DMS79 (cell line): Measurements from ENCODE around the gene WNK3.
"Not testable (repeated sequence)": the region's sequence is repeated elsewhere in the genome, so short reads cannot be mapped to it uniquely, and the experiment has no call there.

Experiments
- DNase-seq: peaks from one replicate; lab custom pipeline; 2025; lab: John Stamatoyannopoulos, UW

WNK3 gene

GRCh38 chrX:54357414-54358377 is at the start of gene WNK3:
TSS of gene WNK3 (minus strand) at chrX:54358046.
- DNase-seq: peak; percentile 59

GRCh38 chrX:54407266-54407665 is 49.4 kb upstream of the WNK3 start:
- no peak for DNase-seq

DNA sequence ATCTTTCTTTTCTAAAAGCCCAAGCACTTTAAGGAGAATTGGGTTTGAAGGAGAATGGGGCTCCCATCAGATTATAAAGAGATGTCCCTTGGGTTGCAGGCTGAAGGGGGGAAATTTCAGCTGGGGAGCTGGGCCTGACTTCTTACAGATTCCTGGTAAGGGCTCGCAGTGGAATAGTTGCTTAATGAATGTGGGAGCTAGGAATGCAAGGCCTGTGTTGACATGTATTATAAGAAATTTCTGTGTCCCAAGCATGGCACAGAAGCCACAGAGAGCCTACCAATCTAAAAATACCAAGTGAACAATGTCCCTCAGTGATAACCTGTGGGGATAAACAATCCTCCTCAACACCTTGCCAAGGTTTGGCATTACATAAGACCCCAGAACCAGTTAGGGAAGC is 39.3 kb upstream of the WNK3 start:
- no peak for DNase-seq

DNA sequence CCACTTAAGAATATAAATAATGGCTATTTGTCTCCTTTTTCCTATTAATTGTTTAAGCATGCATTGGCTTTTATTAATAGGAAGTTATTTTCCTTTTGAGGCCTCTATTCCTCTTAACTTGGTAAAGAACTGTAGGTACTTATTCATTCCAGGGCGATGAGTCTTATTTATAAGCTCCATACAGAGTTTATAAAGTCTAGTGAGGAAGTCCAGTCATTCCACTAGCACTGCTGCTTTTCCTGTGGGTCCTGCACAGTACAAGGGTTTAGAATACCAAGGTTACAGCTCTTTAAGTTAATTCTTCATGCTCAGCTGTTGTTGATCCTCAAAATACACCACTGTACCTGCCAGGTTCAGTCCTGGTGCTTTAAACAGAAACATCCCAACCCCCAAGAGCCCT is 28.5 kb upstream of the WNK3 start:
- DNase-seq: no peak

GRCh38 chrX:54384661-54385060 is 26.8 kb upstream of the WNK3 start:
- not testable (repeated sequence) for DNase-seq

GRCh38 chrX:54359408-54359807 is 1.6 kb upstream of the WNK3 start:
- no peak for DNase-seq

DNA sequence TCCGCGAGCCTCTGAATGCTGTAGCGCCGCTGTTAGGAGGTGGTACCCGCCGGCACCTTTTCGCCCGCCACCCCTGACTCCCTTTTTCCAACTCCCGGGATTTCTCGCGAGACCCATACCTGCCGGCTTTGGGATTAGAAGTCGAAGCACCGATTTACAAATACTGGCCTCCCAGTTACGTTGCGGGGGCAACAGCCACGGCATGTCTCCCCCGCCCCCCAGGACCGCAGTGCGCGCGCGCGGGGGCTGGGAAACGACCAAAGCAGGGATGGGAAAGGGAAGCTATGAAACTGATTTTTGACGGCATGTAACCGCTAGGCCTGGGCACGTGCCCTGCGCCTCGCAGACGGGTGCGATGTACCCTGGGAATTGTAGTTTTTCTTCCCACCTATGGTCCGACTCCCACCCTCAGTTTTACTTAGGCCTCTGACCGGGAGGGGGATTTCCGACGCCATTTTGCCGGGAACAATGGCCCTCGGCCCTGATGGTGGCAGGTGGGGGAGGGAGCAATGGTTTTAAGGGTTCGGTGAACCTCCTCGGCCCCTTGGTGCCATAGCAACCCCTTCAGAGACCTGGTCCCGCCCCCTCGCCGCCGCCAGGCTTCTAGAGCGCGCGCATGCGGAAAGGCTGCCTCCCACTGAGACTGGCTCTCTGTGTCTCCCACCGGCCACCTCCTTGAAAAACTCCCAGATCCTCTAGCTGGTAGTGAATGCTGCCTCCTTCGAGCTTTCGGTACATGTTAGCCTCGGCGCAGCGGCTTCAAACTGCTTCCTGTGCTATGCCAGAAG is 772 bp upstream of the WNK3 start:
- DNase-seq: peak; percentile 87

- DNase-seq: no peak
These were observed 5.2 kb downstream of the WNK3 start for GRCh38 chrX:54352677-54353076.

DNA sequence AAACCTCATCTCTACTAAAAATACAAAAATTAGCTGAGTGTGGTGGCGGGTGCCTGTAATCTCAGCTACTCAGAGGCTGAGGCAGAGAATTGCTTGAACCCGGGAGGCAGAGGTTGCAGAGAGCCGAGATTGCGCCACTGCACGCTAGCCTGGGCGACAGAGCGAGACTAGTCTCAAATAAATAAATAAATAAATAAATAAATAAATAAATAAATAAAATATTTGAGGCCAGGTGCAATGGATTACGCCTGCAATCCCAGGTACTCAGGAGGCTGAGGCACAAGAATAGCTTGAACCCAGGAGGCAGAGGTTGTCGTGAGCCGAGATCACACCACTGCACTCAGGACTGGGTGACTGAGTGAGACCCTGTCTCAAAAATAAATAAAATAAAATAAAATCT is 20.5 kb downstream of the WNK3 start:
- DNase-seq: not testable (repeated sequence)

GRCh38 chrX:54325077-54325476 is 32.8 kb downstream of the WNK3 start:
- DNase-seq: no peak

DNA sequence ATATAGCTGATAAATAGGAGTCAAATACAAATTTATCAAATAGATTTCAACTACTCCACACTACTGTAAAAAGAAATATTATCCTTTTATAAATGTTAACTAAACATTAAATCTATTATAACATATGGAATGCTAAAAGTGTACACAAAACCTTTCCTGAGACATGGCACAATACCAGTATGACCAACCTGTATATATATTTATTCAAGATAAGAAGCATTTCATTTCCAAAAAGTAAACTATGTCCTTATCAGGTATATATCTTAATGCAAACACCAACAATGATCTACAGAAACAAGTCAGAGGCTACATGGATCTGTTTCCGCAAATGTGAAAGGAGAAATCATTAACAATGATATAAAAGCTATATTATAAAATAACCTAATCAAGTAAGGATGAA is 37.8 kb downstream of the WNK3 start:
- DNase-seq: no peak

DNA sequence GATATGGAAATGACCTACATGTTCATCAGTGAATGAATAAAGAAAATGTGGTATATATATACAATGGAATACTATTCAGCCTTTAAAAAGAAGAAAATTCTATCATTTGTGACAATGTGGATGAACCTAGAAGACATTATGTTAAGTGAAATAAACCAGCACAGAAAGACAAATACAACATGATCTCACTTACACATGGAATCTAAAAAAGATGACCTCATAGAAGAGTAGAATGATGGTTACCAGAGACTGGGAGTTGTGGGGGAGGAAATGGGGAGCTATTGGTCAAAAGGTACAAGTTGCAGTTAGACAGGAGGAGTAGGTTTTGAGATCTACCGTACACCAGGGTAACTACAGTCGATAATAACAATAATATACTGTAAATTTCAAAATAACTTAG is 51.5 kb downstream of the WNK3 start:
- no peak for DNase-seq

DNA sequence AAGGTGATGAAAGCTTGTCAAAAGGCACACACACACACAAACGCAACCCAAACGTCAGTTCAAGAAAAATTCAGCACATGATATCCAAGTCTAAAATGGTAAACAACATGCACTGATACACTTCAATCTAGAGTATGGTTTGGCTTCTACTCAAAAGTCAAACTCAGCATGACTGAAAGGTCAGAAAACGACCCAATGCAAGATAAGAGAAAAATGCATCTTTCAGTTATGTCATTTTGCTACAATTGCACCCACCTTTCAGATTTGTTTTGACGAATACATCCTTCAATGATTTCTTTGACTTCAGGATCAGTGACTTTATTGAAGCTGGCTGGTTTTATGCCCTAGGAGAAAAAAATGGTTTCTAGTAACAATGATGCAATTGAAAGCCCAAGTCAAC is 56.3 kb downstream of the WNK3 start:
- no peak for DNase-seq

GRCh38 chrX:54294306-54294705 is 63.5 kb downstream of the WNK3 start:
- DNase-seq: no peak

GRCh38 chrX:54292755-54293154 is 65.1 kb downstream of the WNK3 start:
- no peak for DNase-seq

DNA sequence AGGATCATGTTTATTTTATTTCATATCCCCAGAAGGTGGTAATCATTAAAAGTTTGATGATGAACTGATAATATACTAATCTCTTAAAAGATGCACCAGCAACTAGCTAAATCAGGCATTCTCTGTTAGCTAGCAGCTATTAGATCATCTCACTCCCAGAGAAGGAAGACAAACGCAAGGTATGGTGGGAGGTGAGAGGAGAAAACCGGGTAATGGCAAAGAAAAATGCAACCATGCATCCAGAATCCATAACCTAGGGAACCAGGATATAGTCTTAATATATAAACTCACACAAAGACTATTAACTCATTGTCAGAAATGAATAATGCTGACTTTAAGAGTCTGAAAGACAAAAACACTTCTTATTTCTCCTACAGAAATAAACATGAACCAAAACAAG is 66.1 kb downstream of the WNK3 start:
- DNase-seq: no peak

GRCh38 chrX:54288968-54289367 is 68.9 kb downstream of the WNK3 start:
- no peak for DNase-seq

- DNase-seq: no peak
These were observed 69.6 kb downstream of the WNK3 start for GRCh38 chrX:54288277-54288676.

DNA sequence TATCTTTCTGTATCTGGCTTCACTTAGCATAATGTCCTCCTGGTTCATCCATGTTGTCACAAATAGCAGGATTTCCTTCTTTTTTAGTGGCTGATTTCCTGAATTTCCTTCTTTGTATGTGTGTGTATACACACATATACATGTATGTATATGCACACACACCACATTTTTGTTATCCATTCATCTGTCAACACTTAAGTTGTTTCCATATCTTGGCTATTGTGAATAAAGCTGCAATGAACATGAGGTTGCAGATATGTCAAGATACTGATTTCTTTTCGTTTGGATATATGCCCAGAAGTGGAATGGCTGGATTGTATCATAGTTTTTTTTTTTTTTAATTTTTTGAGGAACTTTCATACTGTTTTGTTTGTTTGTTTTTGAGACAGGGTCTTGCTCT is 76.2 kb downstream of the WNK3 start:
- no peak for DNase-seq

GRCh38 chrX:54280466-54280865 is 77.4 kb downstream of the WNK3 start:
- DNase-seq: no peak

- no peak for DNase-seq
These were observed 86.2 kb downstream of the WNK3 start for GRCh38 chrX:54271664-54272063.

GRCh38 chrX:54248309-54248708 is 109.5 kb downstream of the WNK3 start:
- no peak for DNase-seq

DNA sequence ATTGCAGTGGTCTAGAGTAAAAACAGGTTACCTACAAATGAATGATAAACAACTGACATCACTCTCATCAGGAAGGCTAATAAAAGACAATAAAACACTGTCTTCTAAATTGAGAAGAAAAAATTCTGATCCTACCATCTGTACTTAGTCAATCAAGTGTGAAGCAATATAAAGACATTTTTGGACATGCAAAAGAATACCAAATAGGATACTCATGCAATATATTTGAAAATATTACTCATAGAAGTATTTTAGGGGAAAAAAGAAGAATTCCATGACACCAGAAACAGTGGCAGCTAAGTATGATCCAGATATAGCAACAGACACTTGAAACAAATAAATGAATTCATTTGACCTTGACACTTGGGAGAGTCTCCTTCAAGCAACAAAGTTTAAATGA is 111.0 kb downstream of the WNK3 start:
- DNase-seq: no peak
